ENCODE results near the gene SPDYE17. TPM values are rescaled to one million over a fixed set of nuclear protein-coding genes. Genes with fewer than 3 reads are reported as not detected.

Gene SPDYE17, protein sequence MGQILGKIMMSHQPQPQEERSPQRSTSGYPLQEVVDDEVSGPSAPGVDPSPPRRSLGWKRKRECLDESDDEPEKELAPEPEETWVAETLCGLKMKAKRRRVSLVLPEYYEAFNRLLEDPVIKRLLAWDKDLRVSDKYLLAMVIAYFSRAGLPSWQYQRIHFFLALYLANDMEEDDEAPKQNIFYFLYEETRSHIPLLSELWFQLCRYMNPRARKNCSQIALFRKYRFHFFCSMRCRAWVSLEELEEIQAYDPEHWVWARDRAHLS
- not detected in 2 replicates for total RNA-seq

DNA sequence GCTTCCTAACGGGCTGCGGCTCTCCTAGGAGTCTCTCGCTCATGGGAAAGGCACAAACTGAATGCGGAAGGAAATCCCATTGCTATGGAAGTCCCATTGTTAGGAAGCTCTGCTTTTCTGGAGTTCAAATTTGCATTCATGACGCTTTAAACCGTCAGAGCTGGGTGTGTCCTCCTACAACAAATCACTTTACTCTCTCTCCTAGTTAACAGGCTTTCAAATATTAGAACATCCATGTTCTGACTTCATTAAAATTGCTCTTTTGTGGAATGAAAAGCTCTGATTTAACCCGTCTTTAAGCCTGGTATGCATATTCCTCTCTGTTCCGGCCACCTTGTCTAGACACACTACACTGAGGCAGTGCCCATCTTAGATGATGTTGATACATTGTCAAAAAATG, at the start of gene SPDYE17:
TSS of gene SPDYE17 (minus strand) at position 101 of the 400 bp plus-strand sequence. CDS start 1,791 bp downstream, outside the sequence.

DNA sequence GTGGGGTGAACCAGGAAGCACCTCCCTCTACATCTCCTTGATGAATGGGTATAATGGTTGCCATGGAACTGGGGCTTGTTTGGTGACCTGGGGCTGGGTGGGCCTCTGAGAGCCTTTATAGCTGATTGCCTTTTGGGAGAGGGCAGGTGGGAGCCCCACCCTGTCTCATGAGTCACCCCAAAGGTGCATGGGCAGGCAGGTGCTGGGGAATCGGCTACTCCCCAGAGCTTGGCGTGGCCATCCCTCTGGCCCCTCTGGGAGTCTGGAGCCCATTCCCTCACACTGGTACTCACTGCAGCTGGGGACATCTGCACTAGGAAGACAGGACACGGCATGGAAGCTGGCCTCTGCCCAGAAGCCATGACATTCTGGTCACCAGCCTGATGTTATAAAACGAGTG, 30.4 kb upstream of the SPDYE17 start, which contains the start of gene SPDYE18:
TSS of gene SPDYE18 (minus strand) at position 2 of the 400 bp plus-strand sequence. CDS start 2,046 bp downstream, outside the sequence.

Small RNA genes within 50 kb of the gene (small RNA-seq; reads per million reads assigned to genes)
- not detected for gene RF00019

Other genes with a start within 250 kb of the SPDYE17 start
- gene SPDYE18, start 30.2 kb upstream of the SPDYE17 start, total RNA-seq, result not detected in 2 replicates
- gene CCDC146, start 90.3 kb upstream of the SPDYE17 start, total RNA-seq, result 0.43 and 2.0 TPM in 2 replicates
- 0.11 TPM in 1 of 2 replicates, not detected in the other for gene FGL2, start 167.5 kb upstream of the SPDYE17 start, total RNA-seq